Natural killer cell treated with Interleukin-12 subunit alpha and Interleukin-12 subunit beta and Interleukin-15 and Interleukin-18, amount 100 ng/mL, for 72 hours (primary cell): ENCODE measurements around the gene DPY19L3. TPM values are rescaled to one million over a fixed set of nuclear protein-coding genes. Genes with fewer than 3 reads are reported as not detected.

Experiments used
- ATAC-seq, 2 donors: fragments of 150-1000 bp; cut with Tn5 transposase in 1 of 2; sonication (Bioruptor Pico), chemical (Tn5 transposase) in 1 of 2; 2 replicates each; pipeline ENCODE4 v1.10.0; 2021
- DNase-seq: peaks from one replicate; pipeline ENCODE4 v3.0.0; 2022; ENCODE audit warnings: low spot score
- H3K27ac Mint-ChIP-seq, 2 donors: 1 replicate in 1 of 2; 2 replicates in 1 of 2; pipeline ENCODE4 v1.8.0; 2022; ENCODE audit warnings: mixed read lengths in 2 of 2, mild to moderate bottlenecking in 1 of 2, moderate library complexity in 1 of 2
- H3K27me3 Mint-ChIP-seq, 2 donors: 1 replicate in 1 of 2; 2 replicates in 1 of 2; pipeline ENCODE4 v1.8.0; 2022; ENCODE audit warnings: mixed read lengths in 2 of 2
- H3K36me3 Mint-ChIP-seq: one replicate; pipeline ENCODE4 v1.8.0; 2022; ENCODE audit warnings: mixed read lengths
- H3K4me1 Mint-ChIP-seq, 2 donors: 1 replicate in 1 of 2; 2 replicates in 1 of 2; pipeline ENCODE4 v1.8.0; 2022; ENCODE audit warnings: low read depth in 2 of 2, mixed read lengths in 2 of 2, mild to moderate bottlenecking in 1 of 2
- H3K4me3 Mint-ChIP-seq: one replicate; pipeline ENCODE4 v1.8.0; 2022; ENCODE audit warnings: mixed read lengths
- H3K9me3 Mint-ChIP-seq: 2 replicates; pipeline ENCODE4 v1.8.0; 2022; ENCODE audit warnings: mixed read lengths
- total RNA-seq, 2 donors: library from RNA; stranded (reverse); gene quantifications; one replicate each; pipeline ENCODE4 v1.2.3, GENCODE V29; 2022

The DPY19L3 gene, protein sequence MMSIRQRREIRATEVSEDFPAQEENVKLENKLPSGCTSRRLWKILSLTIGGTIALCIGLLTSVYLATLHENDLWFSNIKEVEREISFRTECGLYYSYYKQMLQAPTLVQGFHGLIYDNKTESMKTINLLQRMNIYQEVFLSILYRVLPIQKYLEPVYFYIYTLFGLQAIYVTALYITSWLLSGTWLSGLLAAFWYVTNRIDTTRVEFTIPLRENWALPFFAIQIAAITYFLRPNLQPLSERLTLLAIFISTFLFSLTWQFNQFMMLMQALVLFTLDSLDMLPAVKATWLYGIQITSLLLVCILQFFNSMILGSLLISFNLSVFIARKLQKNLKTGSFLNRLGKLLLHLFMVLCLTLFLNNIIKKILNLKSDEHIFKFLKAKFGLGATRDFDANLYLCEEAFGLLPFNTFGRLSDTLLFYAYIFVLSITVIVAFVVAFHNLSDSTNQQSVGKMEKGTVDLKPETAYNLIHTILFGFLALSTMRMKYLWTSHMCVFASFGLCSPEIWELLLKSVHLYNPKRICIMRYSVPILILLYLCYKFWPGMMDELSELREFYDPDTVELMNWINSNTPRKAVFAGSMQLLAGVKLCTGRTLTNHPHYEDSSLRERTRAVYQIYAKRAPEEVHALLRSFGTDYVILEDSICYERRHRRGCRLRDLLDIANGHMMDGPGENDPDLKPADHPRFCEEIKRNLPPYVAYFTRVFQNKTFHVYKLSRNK
- total RNA-seq = 10 to 100 TPM; 25.3 to 40.7 TPM

DNA sequence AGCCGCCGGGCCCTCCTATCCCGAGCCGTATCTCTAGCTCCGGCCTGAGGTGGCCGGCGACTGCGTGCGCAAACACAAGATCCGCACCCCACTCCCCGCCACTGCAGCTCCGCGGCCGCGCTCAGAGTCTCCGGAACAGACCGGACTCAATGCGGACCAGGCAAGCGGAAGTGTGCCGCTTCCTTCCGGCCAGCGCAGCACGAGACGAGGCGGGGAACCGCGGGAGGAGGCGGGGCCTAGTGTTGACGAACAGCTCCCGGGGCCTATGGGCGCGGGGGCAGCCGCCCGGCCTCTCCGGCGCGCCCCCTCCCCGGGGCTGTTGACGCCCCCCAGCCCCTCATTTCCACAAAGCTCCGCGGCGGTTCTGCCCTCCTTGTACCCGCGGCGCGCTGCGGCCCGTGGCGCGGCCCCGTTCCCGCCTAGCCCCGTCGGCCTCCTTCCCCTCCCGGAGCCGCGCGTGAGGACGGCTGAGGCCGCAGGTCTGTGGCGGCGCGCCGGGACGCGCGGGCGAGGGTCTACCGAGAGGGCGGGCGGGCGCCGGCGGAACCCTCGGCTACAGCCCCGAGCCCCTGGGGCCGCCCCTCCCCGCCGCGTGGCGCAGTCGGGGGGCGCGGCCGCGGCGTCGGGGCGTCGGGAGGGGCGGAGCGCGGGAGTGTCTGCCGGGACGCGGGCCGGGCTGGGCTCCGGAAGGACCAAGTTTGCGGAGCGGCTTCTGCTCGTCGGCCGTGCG is at the start of gene DPY19L3:
TSS of gene DPY19L3 (plus strand) at position 340 of the 730 bp plus-strand sequence. CDS start 2,484 bp downstream, outside the sequence.
- Mint-ChIP-seq H3K9me3 (no peaks in the 10 kb centered on the region), H3K27ac (peak within 1 kb of the TSS; percentile 88 to 90), H3K4me1 (peaks cover 30 to 41% of the 10 kb centered on the region in 2 donors), H3K27me3 (no peaks in the 10 kb centered on the region), H3K36me3 (no peaks in the 10 kb centered on the region), H3K4me3 (peak within 1 kb of the TSS; percentile 85)
- DNase-seq (peak; percentile 96), ATAC-seq (peak; percentile 97)

DNA sequence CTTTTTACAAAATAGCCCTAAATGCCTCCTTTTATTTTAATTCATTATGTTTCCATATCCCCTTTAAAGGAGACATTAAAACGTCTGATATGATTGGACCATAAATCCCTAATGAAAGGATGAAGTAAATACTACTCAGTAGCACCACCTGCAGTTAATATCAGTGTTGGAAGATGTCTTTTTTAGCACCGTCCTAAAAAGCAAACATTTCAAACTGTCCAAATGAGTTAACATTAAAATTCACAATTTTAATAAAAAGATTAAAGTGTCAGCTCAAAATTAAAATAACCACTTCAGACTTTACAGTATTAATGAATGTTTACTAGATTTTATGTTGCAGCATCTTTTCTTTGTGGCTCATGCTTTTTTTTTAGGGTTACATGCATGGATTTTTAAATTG is 47.9 kb upstream of the DPY19L3 start:
- no peak overlapping the region for H3K27ac Mint-ChIP-seq
- no peaks in the 10 kb centered on the region for H3K27me3 Mint-ChIP-seq
- H3K36me3 Mint-ChIP-seq = peaks cover 46% of the 10 kb centered on the region
- no peaks in the 10 kb centered on the region for H3K9me3 Mint-ChIP-seq
- peaks cover 12 to 25% of the 10 kb centered on the region in 2 donors for H3K4me1 Mint-ChIP-seq
- no peak overlapping the region for H3K4me3 Mint-ChIP-seq
- DNase-seq (no peak), ATAC-seq (no peak)

DNA sequence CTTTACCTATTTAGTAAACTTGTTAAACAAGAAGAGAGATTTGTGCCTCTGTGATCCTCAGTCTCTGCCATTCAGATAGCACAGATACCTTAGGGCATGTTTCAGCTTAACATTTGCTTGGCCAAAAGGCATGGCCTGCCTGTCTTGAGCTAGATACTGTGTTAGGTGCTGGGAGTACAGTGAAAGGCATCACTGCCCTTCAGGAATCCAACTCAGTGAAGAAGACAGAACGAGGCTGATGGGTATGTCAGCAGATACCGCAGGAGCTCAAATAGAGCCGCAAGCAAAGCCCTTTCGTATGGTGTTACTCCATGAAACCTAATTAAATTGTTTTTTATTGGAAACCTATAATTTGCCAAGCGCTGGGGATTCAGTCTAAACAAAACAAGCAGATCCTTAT is 47.2 kb upstream of the DPY19L3 start:
- H3K9me3 Mint-ChIP-seq = no peaks in the 10 kb centered on the region
- no peak overlapping the region for H3K27ac Mint-ChIP-seq
- ATAC-seq (no peak), DNase-seq (no peak)
- H3K4me1 Mint-ChIP-seq = peaks cover 16 to 28% of the 10 kb centered on the region in 2 donors
- H3K27me3 Mint-ChIP-seq = no peaks in the 10 kb centered on the region
- peaks cover 44% of the 10 kb centered on the region for H3K36me3 Mint-ChIP-seq
- no peak overlapping the region for H3K4me3 Mint-ChIP-seq

DNA sequence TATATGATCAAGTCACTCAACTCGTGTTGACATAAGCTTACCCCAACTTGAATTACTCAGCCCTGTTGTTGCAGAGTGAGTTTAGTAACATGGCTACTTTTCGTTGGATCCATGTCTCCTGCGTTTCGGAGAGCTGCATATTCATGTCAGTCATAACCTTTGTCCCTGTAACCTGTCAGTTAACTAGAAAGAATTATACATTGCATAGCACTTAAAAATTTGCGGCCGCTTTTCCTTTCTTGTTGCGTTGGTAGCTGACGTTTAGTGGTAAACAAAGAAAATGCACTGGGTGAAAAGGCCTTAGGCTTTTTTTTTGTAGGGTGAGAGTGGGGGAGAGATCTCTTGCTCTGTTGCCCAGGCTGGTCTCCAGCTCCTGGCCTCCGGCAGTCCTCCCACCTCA is 46.0 kb upstream of the DPY19L3 start:
- H3K27me3 Mint-ChIP-seq = no peaks in the 10 kb centered on the region
- H3K4me3 Mint-ChIP-seq = no peak overlapping the region
- DNase-seq (no peak), ATAC-seq (no peak)
- no peaks in the 10 kb centered on the region for H3K9me3 Mint-ChIP-seq
- H3K4me1 Mint-ChIP-seq = peaks cover 15 to 21% of the 10 kb centered on the region in 2 donors
- no peak overlapping the region for H3K27ac Mint-ChIP-seq
- peaks cover 37% of the 10 kb centered on the region for H3K36me3 Mint-ChIP-seq

DNA sequence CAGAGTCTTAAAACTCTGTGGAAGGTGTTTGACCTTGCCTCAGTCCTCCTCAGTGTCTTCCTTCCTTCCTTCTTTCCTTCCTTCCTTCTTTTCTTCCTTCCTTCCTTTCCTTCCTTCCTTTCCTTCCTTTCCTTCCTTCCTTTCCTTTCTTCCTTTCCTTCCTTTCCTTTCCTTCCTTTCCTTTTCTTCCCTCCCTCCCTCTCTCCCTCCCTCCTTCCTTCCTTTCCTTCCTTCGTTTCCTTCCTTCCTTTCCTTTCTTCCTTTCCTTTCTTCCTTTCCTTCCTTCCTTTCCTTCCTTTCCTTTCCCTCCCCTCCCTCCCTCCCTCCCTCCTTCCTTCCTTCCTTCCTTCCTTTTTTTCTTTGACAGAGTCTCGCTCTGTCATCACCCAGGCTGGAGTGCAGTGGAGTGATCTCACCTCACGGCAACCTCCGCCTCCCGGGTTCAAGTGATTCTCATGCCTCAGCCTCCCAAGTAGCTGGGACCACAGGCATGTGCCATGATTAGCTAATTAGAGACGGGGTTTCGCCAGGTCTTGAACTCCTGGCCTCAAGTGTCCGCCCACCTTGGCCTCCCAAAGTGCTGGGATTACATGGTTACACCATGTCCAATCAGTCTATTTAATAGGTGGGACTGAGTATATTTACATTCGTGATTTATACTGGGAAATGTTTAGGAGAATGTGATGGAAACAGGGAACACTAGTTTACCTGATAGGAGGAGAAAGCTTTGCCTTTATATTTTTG is 43.8 kb upstream of the DPY19L3 start:
- Mint-ChIP-seq H3K36me3 (peaks cover 34% of the 10 kb centered on the region), H3K4me1 (peaks cover 19 to 26% of the 10 kb centered on the region in 2 donors), H3K27me3 (no peaks in the 10 kb centered on the region), H3K9me3 (no peaks in the 10 kb centered on the region), H3K4me3 (no peak overlapping the region), H3K27ac (no peak overlapping the region)
- DNase-seq (no peak), ATAC-seq (no peak)

DNA sequence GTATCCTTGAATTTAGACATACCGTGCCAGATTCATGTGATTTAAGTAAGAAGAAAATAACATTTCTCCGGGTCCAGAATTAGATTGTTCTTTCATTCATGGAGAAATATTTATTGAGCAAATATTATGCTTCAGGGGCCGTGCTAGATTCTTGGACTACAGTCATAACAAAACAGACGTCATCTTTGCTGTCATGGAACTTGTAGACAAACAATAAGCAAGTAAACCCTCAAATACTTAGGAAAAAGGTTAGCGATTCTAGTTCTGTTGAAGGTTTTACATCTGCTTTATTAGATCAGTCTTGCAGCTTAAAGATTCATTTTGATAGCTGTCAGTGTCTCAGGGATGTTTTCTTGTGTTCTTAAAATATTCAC is 43.3 kb upstream of the DPY19L3 start:
- H3K4me3 Mint-ChIP-seq = no peak overlapping the region
- no peaks in the 10 kb centered on the region for H3K27me3 Mint-ChIP-seq
- ATAC-seq (no peak), DNase-seq (no peak)
- no peak overlapping the region for H3K27ac Mint-ChIP-seq
- H3K4me1 Mint-ChIP-seq = peaks cover 22 to 31% of the 10 kb centered on the region in 2 donors
- no peaks in the 10 kb centered on the region for H3K9me3 Mint-ChIP-seq
- peaks cover 37% of the 10 kb centered on the region for H3K36me3 Mint-ChIP-seq

DNA sequence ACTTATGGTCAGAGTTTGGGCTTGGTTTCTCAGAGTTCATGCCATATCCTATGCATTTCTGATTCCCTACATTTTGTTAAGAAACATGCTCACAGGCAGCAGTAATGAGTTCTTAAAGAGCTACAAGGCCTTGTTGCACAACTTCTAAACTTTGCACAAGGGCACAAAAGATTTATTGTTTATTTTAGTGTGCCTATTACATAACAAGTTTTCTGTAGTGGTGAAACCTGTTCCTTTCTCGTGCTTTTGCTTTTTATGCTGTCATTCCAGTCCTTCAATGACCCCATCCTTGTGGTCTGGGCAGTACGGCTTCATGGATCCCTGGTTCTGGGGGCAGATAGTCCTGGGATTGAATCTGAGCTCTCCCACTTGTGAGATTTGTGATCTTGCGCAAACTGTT is 42.4 kb upstream of the DPY19L3 start:
- Mint-ChIP-seq H3K36me3 (peaks cover 34% of the 10 kb centered on the region), H3K9me3 (no peaks in the 10 kb centered on the region), H3K27me3 (no peaks in the 10 kb centered on the region), H3K27ac (peak overlapping the region in 1 of 2 donors; percentile 6), H3K4me1 (peaks cover 23 to 35% of the 10 kb centered on the region in 2 donors), H3K4me3 (no peak overlapping the region)
- ATAC-seq (no peak), DNase-seq (no peak)

DNA sequence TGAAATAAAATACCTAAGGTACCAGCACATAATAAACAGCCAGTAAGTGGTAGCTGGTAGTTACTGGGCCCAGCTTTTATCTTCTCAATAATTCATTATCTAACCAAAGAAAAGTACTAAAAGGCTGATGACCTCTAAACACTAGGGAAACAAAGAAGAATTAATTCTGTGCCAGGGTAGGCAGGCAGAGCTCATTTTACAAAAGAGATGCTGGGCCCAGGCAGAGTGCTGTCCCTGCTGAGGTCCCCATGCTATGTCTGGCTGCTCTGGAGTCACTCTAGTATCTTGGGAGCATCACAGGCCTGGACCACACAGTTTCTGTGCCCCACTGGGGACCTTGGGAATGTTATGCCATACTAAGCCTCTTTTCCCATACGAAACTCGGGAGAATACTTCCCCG is 41.9 kb upstream of the DPY19L3 start:
- peak overlapping the region in 1 of 2 donors; percentile 6 for H3K27ac Mint-ChIP-seq
- H3K27me3 Mint-ChIP-seq = no peaks in the 10 kb centered on the region
- DNase-seq = no peak
- H3K4me1 Mint-ChIP-seq = peaks cover 27 to 35% of the 10 kb centered on the region in 2 donors
- no peak overlapping the region for H3K4me3 Mint-ChIP-seq
- peaks cover 32% of the 10 kb centered on the region for H3K36me3 Mint-ChIP-seq
- ATAC-seq = no peak
- no peaks in the 10 kb centered on the region for H3K9me3 Mint-ChIP-seq

DNA sequence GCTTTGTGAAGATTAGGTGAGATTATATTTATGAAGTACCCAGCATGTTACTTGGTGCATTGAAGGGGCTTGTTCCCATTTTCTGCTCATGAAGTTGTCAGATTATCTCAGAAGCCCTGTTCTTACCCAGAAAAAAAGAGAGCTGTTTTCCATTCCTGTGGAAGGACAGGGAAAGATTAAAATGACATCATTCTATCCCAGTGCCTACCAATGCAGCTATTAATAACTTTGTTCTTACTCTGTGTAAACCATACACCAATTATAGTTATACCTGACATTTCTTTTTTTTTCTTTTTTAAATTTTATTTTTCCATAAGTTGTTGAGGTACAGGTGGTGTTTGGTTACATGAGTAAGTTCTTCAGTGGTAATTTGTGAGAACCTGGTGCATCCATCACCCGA is 41.5 kb upstream of the DPY19L3 start:
- H3K36me3 Mint-ChIP-seq = peaks cover 32% of the 10 kb centered on the region
- no peaks in the 10 kb centered on the region for H3K27me3 Mint-ChIP-seq
- DNase-seq (no peak), ATAC-seq (no peak)
- no peak overlapping the region for H3K4me3 Mint-ChIP-seq
- peaks cover 27 to 35% of the 10 kb centered on the region in 2 donors for H3K4me1 Mint-ChIP-seq
- H3K9me3 Mint-ChIP-seq = no peaks in the 10 kb centered on the region
- H3K27ac Mint-ChIP-seq = no peak overlapping the region

DNA sequence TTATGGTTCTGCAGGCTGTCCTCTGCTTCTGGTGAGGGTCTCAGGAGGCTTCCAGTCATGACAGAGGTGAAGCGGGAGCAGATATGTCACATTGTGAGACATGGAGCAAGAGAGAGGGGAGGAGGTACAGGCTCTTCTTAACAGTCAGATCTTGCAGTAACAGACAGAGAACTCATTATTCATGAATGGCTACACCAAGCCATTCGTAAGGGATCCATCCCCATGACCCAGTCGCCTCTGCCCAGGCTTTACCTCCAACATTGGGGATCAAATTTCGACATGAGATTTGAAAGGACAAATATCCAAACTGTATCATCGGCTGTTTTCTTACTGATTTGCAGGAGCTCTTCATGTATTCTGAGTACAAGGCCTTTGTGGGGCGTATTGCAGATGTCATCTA is 38.5 kb upstream of the DPY19L3 start:
- Mint-ChIP-seq H3K4me1 (peaks cover 38 to 43% of the 10 kb centered on the region in 2 donors), H3K9me3 (no peaks in the 10 kb centered on the region), H3K27me3 (no peaks in the 10 kb centered on the region), H3K36me3 (peaks cover 35% of the 10 kb centered on the region), H3K4me3 (no peak overlapping the region), H3K27ac (peak overlapping the region in 1 of 2 donors; percentile 73)
- no peak for DNase-seq
- ATAC-seq = no peak

DNA sequence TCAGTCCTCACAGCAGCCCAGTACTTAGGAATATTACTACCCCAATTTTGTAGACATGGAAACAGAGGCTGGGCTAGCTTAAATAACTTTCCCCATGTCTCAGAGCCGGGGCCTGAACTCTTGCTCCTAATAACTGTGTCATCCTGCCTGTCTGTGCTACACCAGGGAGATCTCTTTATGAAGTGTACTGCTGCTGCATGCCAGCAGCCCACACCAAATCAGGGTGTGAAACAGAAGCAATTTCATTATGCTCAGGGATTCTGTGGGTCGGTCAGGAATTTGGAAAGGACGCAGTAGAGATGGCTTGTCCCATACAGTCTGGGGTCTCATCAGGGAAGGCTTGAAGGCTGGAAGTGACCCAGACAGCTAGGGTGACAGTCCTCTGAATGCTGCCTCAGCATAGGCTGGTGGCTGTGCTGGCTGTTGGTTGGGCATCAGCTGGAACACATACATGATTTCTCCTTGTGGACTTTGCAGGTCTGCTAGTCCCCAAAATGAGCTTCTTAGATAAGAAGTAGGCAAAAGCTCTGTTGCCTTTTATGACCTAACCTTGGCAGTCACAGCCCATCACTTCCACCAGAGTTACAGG is 37.5 kb upstream of the DPY19L3 start:
- Mint-ChIP-seq H3K27me3 (no peaks in the 10 kb centered on the region), H3K36me3 (peaks cover 30% of the 10 kb centered on the region), H3K4me1 (peaks cover 33 to 39% of the 10 kb centered on the region in 2 donors), H3K9me3 (no peaks in the 10 kb centered on the region), H3K27ac (no peak overlapping the region), H3K4me3 (no peak overlapping the region)
- DNase-seq = no peak
- ATAC-seq = no peak

DNA sequence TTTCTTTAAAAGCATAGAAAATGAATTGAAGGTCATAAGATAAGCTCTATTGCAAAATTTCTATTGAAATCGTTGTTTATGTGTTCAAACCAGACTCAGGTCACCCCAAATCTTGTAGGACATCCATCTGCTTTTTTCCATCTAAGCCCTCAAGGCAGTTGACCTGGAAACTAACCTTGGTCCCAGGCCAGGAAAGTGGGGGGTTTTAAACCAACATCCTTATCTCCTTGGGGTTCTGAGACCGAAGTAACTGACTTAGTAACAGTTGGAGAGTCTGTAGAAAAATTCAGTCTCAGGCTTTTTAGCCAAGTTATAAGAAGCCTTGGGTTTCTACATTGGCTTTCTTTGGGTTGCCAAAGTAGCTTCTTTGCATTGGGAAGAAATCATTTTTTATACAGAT is 36.8 kb upstream of the DPY19L3 start:
- H3K27ac Mint-ChIP-seq = no peak overlapping the region
- peaks cover 34% of the 10 kb centered on the region for H3K36me3 Mint-ChIP-seq
- ATAC-seq (no peak), DNase-seq (no peak)
- no peak overlapping the region for H3K4me3 Mint-ChIP-seq
- H3K27me3 Mint-ChIP-seq = no peaks in the 10 kb centered on the region
- H3K4me1 Mint-ChIP-seq = peaks cover 32 to 33% of the 10 kb centered on the region in 2 donors
- no peaks in the 10 kb centered on the region for H3K9me3 Mint-ChIP-seq
